Activated B cell treated with CpG ODN at 0.5 μM for 24 hours (primary cell): ENCODE data around the gene PKLR. TPM values are rescaled to one million over a fixed set of nuclear protein-coding genes. Genes with fewer than 3 reads are reported as not detected.

Experiments
- ATAC-seq: fragments of 200-7000 bp; cut with Tn5 transposase; one replicate; pipeline ENCODE4 v1.10.0; 2021; ENCODE audit warnings: low read depth, mild to moderate bottlenecking, moderate library complexity
- CTCF ChIA-PET: fragments of 350-600 bp; sonication (Branson Sonifier 250); formaldehyde crosslinking; loops from one replicate; lab custom pipeline; 2021; ENCODE audit warnings: antibody characterized with exemption; lab: Charles Lee
- POLR2A ChIA-PET: fragments of 350-600 bp; sonication (Branson Sonifier 250); formaldehyde crosslinking; loops from one replicate; lab custom pipeline; 2021; ENCODE audit warnings: antibody characterized with exemption; lab: Charles Lee
- DNase-seq: peaks from one replicate; pipeline ENCODE4 v3.0.0; 2022
- H3K27ac Mint-ChIP-seq: one replicate; pipeline ENCODE4 v1.8.0; 2020; ENCODE audit warnings: mixed read lengths
- H3K27me3 Mint-ChIP-seq: one replicate; pipeline ENCODE4 v1.8.0; 2021; ENCODE audit warnings: mixed read lengths
- H3K36me3 Mint-ChIP-seq: one replicate; pipeline ENCODE4 v1.8.0; 2021; ENCODE audit warnings: low read depth, mixed read lengths
- H3K4me1 Mint-ChIP-seq: one replicate; pipeline ENCODE4 v1.8.0; 2021; ENCODE audit warnings: mixed read lengths
- H3K4me3 Mint-ChIP-seq: one replicate; pipeline ENCODE4 v1.8.0; 2020; ENCODE audit warnings: mild to moderate bottlenecking, mixed read lengths
- H3K9me3 Mint-ChIP-seq: one replicate; pipeline ENCODE4 v1.8.0; 2020; ENCODE audit warnings: mixed read lengths
- CTCF ChIP-seq: fragments of 200-600 bp; IDR thresholded peaks from one replicate; pipeline ENCODE4 v1.8.0; 2022; ENCODE audit warnings: antibody characterized with exemption, mild to moderate bottlenecking
- intact Hi-C: fragments of 100-400 bp; cut with micrococcal nuclease; formaldehyde crosslinking; loops from one replicate; pipeline ENCODE4 v1.15.1; 2024
- total RNA-seq: library from RNA; stranded (reverse); gene quantifications from 2 replicates; pipeline ENCODE4 v1.2.3, GENCODE V29; 2022

The PKLR gene
- total RNA-seq, 1 donor from 2014 or later = 0.18 TPM

GRCh38 chr1:155267373-155267772, 33.9 kb downstream of the PKLR start:
- H3K27me3 Mint-ChIP-seq = no peaks in the 10 kb centered on the region
- ChIA-PET POLR2A (interaction anchor here (0.5 to 1.0 kb wide), 2 partner anchors 13 to 16 kb away, joined by 3 read pairs; no protein-coding TSS in a partner anchor), CTCF (interaction anchor here (1.8 kb wide), 1 partner anchor 17 kb away, joined by 9 read pairs; no protein-coding TSS in a partner anchor)
- DNase-seq (no peak), ATAC-seq (no peak)
- H3K36me3 Mint-ChIP-seq = peaks cover 88% of the 10 kb centered on the region
- no peak for TF ChIP-seq CTCF
- no peaks in the 10 kb centered on the region for H3K9me3 Mint-ChIP-seq
- peaks cover 25% of the 10 kb centered on the region for H3K4me1 Mint-ChIP-seq
- intact Hi-C loops = no loop called here
- H3K4me3 Mint-ChIP-seq = no peak overlapping the region
- no peak overlapping the region for H3K27ac Mint-ChIP-seq

- Mint-ChIP-seq H3K4me3 (no peak overlapping the region), H3K27ac (no peak overlapping the region), H3K27me3 (no peaks in the 10 kb centered on the region), H3K4me1 (peaks cover 26% of the 10 kb centered on the region), H3K36me3 (peaks cover 93% of the 10 kb centered on the region), H3K9me3 (no peaks in the 10 kb centered on the region)
- no peak for TF ChIP-seq CTCF
- ATAC-seq = no peak
- CTCF ChIA-PET = interaction anchor here (1.8 kb wide), 1 partner anchor 16 kb away, joined by 9 read pairs; no protein-coding TSS in a partner anchor
- intact Hi-C loops = no loop called here
- POLR2A ChIA-PET = interaction anchor here (1.0 kb wide), 1 partner anchor 15 kb away, joined by 3 read pairs; no protein-coding TSS in a partner anchor
- DNase-seq = no peak
Measured at GRCh38 chr1:155266553-155266952, 34.7 kb downstream of the PKLR start.

GRCh38 chr1:155263067-155263466, 38.2 kb downstream of the PKLR start:
- Mint-ChIP-seq H3K27ac (peak overlapping the region; percentile 92), H3K36me3 (peaks cover 88% of the 10 kb centered on the region), H3K27me3 (no peaks in the 10 kb centered on the region), H3K4me3 (peak overlapping the region; percentile 98), H3K4me1 (peaks cover 33% of the 10 kb centered on the region), H3K9me3 (no peaks in the 10 kb centered on the region)
- TF ChIP-seq CTCF = no peak
- ChIA-PET CTCF (interaction anchor here (0.8 kb wide), 1 partner anchor 10 kb away, joined by 3 read pairs; the partner anchor contains the start of gene CLK2), POLR2A (interaction anchor here (5.8 kb wide), 1 partner anchor 10 kb away, joined by 52 read pairs; the partner anchor contains the start of gene CLK2)
- intact Hi-C loops = loop anchor here (5.0 kb wide), 1 partner anchor 56 kb away; the partner anchor contains the start of genes MTX1 and THBS3
- DNase-seq = no peak
- no peak for ATAC-seq

- Mint-ChIP-seq H3K27me3 (no peaks in the 10 kb centered on the region), H3K4me3 (peak within 1 kb of the TSS; percentile 98), H3K4me1 (peaks cover 33% of the 10 kb centered on the region), H3K27ac (peak within 1 kb of the TSS; percentile 92), H3K9me3 (no peaks in the 10 kb centered on the region), H3K36me3 (peaks cover 86% of the 10 kb centered on the region)
- DNase-seq (peak; percentile 71), ATAC-seq (peak; percentile 95)
- ChIA-PET CTCF (interaction anchor here (4.0 kb wide), 1 partner anchor 11 kb away, joined by 47 read pairs; no protein-coding TSS in a partner anchor), POLR2A (interaction anchor here (0.5 to 5.8 kb wide), 18 partner anchors 11 to 374 kb away, joined by 3 to 52 read pairs (median 5); partner anchors contain the start of genes ASH1L, CLK2, FDPS and KRTCAP2)
- intact Hi-C loops = loop anchor here (1.0 to 5.0 kb wide), 7 partner anchors 8 to 55 kb away; partner anchors contain the start of genes CLK2, FDPS, HCN3 and MTX1
- TF ChIP-seq CTCF = no peak
Measured at GRCh38 chr1:155261852-155262673, 39.2 kb downstream of the PKLR start, which contains the start of gene SCAMP3. Gene SCAMP3 (minus strand): TSS chr1:155262360. CDS start chr1:155262151, 209 bp downstream.
